H1 (cell line): Measurements from ENCODE around the gene C19orf73. TPM values are rescaled to one million over a fixed set of nuclear protein-coding genes. Genes with fewer than 3 reads are reported as not detected.
A peak's percentile ranks its signal among the peaks of the same experiment; 100 is the strongest.

Experiments
- BRCA1 ChIP-seq: IDR thresholded peaks from 2 replicates; pipeline ENCODE4 v1.6.1; 2012; ENCODE audit warnings: low read depth, low read length, improper control_type of control experiment
- CEBPB ChIP-seq: IDR thresholded peaks from 2 replicates; pipeline ENCODE4 v1.6.1; 2012; ENCODE audit warnings: low read depth, low read length
- CHD1 ChIP-seq: IDR thresholded peaks from 2 replicates; pipeline ENCODE4 v1.6.1; 2012; ENCODE audit warnings: low read depth, low read length, improper control_type of control experiment
- CHD7 ChIP-seq: fragments of 300-600 bp; sonication (generic); IDR thresholded peaks from 2 replicates; pipeline ENCODE4 v1.7.1; 2012; ENCODE audit warnings: low read length, moderate library complexity, mild to moderate bottlenecking, inconsistent platforms; ENCODE audit not compliant: insufficient replicate concordance
- CTBP2 ChIP-seq: IDR thresholded peaks from 2 replicates; pipeline ENCODE4 v1.7.0; 2011; ENCODE audit warnings: borderline replicate concordance, mild to moderate bottlenecking, moderate library complexity, mixed read lengths, low read length; ENCODE audit not compliant: insufficient read depth, insufficient read length
- HDAC2 ChIP-seq, 2 experiments: fragments of 300-600 bp in 1 of 2; sonication (generic) in 1 of 2; IDR thresholded peaks; 2 replicates each; pipeline ENCODE4 v1.6.1; 2011 to 2012; ENCODE audit warnings: low read depth in 2 of 2, low read length in 2 of 2, mild to moderate bottlenecking in 2 of 2, moderate library complexity in 2 of 2, borderline replicate concordance in 1 of 2, inconsistent platforms in 1 of 2
- JUND ChIP-seq: IDR thresholded peaks from 2 replicates; pipeline ENCODE4 v1.6.1; 2011; ENCODE audit warnings: mild to moderate bottlenecking, improper control_type of control experiment, low read length
- PHF8 ChIP-seq: fragments of 200-600 bp; sonication (generic); conservative IDR thresholded peaks from 2 replicates; pipeline ENCODE4 v1.7.1; 2012; ENCODE audit warnings: low read depth, mild to moderate bottlenecking, inconsistent platforms, low read length, moderate library complexity
- SAP30 ChIP-seq: fragments of 300-600 bp; sonication (generic); IDR thresholded peaks from 2 replicates; pipeline ENCODE4 v1.7.1; 2012; ENCODE audit warnings: low read length, moderate library complexity, mild to moderate bottlenecking, inconsistent platforms; ENCODE audit not compliant: insufficient read depth, insufficient replicate concordance
- polyA plus RNA-seq, 7 experiments: library from polyadenylated mRNA; depleted of rRNA in 3 of 7; stranded (reverse) in 5 of 7; unstranded in 2 of 7; fragments of >200 nt in 5 of 7; fragments of 200-250 nt in 2 of 7; gene quantifications; 1 replicate in 5 of 7; 2 replicates in 1 of 7; 4 replicates in 1 of 7; pipeline versions ENCODE4 v1.2.1 to v1.2.3, GENCODE V29; 2011 to 2013; ENCODE audit warnings: missing spikeins in 2 of 7, mixed read lengths in 2 of 7
- total RNA-seq: library from RNA; stranded (reverse); fragmentation: NEBNext Ultra II Directional; extraction: Animal tissue kit (Norgen Biotek cat#: 25700); gene quantifications from 2 replicates; pipeline ENCODE4 v1.2.1, GENCODE V29; 2021
- TF ChIP-seq, protein P1 (sequence below): IDR thresholded peaks from 2 replicates; pipeline ENCODE4 v1.6.1; 2012; ENCODE audit warnings: inconsistent platforms

C19orf73 gene
- total and polyA plus RNA-seq, 2 of the 8 experiments (the other 6 are each of a cell fraction or from before 2014, with no cell fraction given) = 2.5 to 4.6 TPM

DNA sequence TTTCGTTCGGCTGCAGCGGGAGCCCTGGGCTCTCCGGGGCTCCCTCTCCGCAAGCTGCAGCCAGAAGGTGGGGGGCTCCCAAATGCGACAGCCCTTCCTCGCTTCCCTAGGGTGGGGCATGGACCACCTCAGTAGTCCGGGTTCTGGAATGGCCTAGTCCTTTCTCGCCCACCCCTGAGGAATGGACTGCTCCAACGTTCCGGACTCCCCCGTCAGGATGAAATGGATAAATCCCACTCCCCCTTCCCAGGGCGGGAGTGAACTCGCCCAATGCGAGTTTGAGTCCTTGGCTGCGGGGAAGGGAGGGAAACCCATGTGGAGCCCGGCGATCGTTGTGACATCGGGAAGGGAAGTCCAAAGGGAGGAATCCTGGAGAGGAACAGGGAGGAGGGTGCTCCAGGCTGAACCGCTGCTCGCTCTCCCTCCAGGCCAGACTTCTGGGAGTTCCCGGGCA is 30.7 kb upstream of the C19orf73 start (continued):
- no peak for TF ChIP-seq CHD7
- TF ChIP-seq, protein P1, sequence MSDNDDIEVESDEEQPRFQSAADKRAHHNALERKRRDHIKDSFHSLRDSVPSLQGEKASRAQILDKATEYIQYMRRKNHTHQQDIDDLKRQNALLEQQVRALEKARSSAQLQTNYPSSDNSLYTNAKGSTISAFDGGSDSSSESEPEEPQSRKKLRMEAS = peak; percentile 64; the same call in 1 of the 2 replicates
- peak; percentile 92 for TF ChIP-seq SAP30
- TF ChIP-seq CHD1 = peak; percentile 99
- TF ChIP-seq BRCA1 = peak; percentile 62; the same call in 1 of the 2 replicates
- TF ChIP-seq PHF8 = 0 out of 2 replicates have a peak, but pooled peaks have one; percentile 36
- TF ChIP-seq HDAC2 (IDR thresholded peaks at IDR 0.05; ENCODE audit: borderline replicate concordance in 1 of 2, low read depth in 2 of 2, low read length in 2 of 2) = peak in 1 of 2 experiments; percentile 11; a peak in 1 of 4 replicates
- TF ChIP-seq JUND = peak; percentile 99
- TF ChIP-seq CTBP2 = no peak
- no peak for TF ChIP-seq CEBPB
